B cell (primary cell): ENCODE measurements around the gene VKORC1L1.

ENCODE experiments used
- EZH2 ChIP-seq: IDR thresholded peaks from 2 replicates; pipeline ENCODE4 v1.6.1; 2012; ENCODE audit warnings: borderline replicate concordance, low read depth, mild to moderate bottlenecking, moderate library complexity, low read length; ENCODE audit not compliant: insufficient read depth, poor library complexity, severe bottlenecking
- TF ChIP-seq, protein P1 (sequence below): fragments of 200-600 bp; IDR thresholded peaks from one replicate; pipeline ENCODE4 v1.8.0; 2022; ENCODE audit warnings: antibody characterized with exemption, mild to moderate bottlenecking

DNA sequence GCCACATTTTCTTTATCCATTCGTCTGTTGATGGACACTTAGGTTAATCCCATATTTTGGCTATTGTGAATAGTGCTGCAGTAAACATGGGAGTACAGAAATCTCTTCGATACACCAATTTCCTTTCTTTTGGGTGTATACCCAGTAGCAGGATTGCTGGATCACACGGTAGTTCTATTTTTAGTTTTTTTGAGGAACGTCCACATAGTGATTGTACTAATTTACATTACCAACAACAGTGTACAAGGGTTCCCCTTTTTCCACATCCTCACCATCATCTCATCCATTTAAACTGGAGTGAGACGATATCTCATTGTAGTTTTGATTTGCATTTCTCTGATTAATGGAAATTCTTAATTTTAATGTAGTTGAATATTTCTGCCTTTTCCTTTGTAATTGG lies 19.3 kb downstream of the VKORC1L1 start:
- TF ChIP-seq, protein P1, sequence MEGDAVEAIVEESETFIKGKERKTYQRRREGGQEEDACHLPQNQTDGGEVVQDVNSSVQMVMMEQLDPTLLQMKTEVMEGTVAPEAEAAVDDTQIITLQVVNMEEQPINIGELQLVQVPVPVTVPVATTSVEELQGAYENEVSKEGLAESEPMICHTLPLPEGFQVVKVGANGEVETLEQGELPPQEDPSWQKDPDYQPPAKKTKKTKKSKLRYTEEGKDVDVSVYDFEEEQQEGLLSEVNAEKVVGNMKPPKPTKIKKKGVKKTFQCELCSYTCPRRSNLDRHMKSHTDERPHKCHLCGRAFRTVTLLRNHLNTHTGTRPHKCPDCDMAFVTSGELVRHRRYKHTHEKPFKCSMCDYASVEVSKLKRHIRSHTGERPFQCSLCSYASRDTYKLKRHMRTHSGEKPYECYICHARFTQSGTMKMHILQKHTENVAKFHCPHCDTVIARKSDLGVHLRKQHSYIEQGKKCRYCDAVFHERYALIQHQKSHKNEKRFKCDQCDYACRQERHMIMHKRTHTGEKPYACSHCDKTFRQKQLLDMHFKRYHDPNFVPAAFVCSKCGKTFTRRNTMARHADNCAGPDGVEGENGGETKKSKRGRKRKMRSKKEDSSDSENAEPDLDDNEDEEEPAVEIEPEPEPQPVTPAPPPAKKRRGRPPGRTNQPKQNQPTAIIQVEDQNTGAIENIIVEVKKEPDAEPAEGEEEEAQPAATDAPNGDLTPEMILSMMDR = no peak
- no peak for TF ChIP-seq EZH2
